WI38 (cell line): ENCODE data around the gene FLAD1.

Source experiments
- H3K4me3 ChIP-seq: 2 replicates; pipeline ENCODE4 v1.5.1; 2011; ENCODE audit warnings: low read depth, mild to moderate bottlenecking, control low read depth, low read length
- TF ChIP-seq, protein P1 (sequence below): IDR thresholded peaks from 2 replicates; pipeline ENCODE4 v1.5.1; 2012; ENCODE audit warnings: low read depth, mild to moderate bottlenecking, control low read depth, low read length

Gene FLAD1

DNA sequence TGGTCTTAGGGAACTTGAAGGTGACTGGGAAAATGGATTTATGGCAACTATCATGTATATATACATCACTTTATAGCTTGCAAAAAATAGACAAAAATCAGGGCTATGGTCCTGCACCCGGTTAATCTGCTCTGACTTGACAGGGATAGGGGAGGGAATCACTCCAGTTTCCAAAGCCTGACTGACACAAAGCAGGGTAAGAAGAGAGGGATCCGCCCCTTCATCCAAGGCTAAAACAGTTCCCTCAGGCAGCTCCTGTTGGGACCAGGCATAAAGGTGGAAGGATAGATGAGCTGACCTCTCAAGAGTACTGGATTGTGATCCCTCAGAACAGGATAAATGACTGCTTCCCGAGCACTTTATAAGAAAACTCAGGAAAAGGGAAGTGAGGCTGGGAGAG, 28.6 kb upstream of the FLAD1 start:
- TF ChIP-seq, protein P1, sequence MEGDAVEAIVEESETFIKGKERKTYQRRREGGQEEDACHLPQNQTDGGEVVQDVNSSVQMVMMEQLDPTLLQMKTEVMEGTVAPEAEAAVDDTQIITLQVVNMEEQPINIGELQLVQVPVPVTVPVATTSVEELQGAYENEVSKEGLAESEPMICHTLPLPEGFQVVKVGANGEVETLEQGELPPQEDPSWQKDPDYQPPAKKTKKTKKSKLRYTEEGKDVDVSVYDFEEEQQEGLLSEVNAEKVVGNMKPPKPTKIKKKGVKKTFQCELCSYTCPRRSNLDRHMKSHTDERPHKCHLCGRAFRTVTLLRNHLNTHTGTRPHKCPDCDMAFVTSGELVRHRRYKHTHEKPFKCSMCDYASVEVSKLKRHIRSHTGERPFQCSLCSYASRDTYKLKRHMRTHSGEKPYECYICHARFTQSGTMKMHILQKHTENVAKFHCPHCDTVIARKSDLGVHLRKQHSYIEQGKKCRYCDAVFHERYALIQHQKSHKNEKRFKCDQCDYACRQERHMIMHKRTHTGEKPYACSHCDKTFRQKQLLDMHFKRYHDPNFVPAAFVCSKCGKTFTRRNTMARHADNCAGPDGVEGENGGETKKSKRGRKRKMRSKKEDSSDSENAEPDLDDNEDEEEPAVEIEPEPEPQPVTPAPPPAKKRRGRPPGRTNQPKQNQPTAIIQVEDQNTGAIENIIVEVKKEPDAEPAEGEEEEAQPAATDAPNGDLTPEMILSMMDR: no peak
- peak overlapping the region; percentile 67; the same call in 1 of the 2 replicates for H3K4me3 ChIP-seq

DNA sequence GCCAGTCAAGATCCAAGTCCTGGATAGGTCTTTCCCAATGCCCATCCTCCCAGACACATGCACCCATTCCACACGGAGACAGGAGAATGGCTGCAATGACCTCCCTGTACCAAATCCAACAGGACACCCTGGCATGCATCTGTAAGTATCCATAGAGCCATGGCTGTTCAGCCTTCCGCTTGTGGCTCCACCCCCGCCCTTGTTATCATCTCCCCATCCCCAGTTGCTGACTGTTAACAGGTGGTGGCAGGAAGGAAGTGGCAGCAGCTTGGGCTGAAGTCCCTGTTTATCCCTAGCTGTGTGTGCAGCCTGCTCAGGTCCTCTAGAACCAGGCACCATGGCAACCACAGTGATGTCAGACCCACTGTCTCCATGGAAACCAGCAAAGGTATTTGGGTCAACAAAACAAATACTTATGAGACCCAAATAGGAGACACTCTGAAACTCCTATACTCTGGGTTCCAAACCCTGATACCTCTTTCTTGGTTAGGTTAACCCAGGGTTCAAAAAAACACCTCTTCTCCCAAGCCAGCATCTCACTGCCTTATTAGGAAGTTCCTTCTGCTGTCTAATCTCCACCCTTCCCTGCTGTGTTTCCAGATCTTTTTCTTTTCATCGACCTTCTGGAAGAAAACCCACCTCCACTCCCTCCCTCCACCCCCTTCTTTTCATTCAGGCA, 28.0 kb upstream of the FLAD1 start:
- TF ChIP-seq, protein P1: no peak
- H3K4me3 ChIP-seq: peak overlapping the region; percentile 67

DNA sequence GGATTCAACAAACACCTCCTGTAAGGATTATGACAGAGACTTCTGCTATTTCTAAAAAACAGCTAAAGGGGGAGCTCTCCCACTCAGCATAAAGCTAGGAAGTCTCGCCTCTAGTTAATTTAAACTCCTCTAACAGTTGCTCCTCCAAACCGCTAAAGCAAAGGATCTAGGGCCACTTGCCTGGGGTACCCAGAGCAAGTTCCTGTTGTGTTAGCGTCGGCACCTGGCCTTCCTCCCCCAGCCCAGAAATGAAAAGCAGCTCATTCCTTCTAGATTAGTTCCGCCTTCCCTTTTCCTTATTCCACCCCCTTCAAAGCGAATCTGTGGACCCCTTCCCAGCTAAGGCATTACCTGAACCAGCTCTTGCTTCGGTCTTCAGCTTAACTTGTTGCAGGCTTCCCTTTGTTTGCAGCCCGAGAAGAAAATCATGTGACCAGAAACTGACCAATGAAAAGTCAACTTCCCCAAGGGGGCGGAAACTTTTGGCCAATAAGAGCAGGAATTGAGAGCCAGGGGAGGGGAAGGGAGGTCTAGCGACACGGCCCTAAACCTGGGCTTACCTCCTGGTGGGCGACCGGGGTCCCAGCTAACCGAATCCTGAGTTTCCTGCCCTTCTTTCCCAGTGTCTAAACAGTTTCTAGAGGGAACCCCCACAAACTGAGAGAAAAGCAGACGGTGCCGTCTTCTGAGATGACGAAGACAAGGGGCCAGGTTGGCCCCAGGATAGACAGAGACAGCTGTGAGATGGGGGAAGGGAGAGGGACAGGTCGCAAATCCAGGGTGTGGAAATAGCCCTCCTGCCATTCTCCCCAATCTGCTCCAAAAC, 27.2 kb upstream of the FLAD1 start, which contains the start of gene PBXIP1:
Gene PBXIP1 (minus strand): TSS at position 382 of the 826 bp plus-strand sequence. CDS start 2,378 bp downstream, outside the sequence.
- peak within 1 kb of the TSS; percentile 67 for H3K4me3 ChIP-seq
- TF ChIP-seq, protein P1: no peak

DNA sequence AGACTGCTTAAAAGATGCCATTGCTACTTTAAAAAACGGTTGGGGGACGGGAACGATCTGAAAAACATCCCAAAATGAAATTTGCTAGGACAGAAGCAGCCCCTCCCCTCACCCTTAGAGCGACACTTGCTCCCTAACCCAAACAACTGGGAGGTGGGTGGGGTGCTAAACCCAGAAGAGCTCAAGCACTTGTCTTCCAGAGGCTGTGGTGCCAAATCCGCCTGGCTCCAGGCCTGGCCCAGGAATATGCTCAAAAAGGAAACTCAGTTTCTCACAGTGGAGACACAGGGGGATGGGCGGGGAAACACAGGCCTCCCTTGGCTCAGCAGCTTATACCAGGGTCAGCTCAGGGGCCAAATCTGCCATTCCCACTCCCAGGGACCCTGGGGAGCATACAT, 26.6 kb upstream of the FLAD1 start:
- TF ChIP-seq, protein P1: no peak
- H3K4me3 ChIP-seq: peak overlapping the region; percentile 67

DNA sequence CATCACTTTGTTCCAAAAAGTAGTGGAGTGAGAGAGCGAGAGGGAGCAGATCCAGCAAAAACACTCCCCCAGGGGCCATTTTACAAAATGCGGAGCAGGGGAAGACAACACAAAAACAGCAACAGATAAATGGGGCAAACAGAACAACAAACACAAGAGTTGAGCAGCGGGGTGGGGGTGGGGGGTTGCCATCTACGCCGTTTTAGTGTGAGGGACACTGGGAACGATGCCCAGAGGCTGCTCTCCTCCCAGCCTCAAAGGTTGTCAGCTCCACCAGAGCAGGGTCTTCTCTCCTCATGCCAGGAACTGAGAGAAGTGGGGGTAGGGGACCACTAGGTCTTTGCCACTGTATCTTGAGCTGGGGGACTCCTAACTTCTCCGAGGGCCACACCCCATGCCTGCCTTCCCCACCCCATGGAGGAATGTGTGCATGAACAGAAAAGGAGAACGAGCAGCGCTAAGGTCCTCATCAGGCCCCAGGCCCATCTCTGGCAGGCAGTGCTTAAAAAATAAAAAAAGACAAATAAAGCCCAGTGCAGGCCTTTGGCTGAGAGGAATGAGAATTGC, 26.0 kb upstream of the FLAD1 start:
- no peak overlapping the region for H3K4me3 ChIP-seq
- TF ChIP-seq, protein P1: no peak

DNA sequence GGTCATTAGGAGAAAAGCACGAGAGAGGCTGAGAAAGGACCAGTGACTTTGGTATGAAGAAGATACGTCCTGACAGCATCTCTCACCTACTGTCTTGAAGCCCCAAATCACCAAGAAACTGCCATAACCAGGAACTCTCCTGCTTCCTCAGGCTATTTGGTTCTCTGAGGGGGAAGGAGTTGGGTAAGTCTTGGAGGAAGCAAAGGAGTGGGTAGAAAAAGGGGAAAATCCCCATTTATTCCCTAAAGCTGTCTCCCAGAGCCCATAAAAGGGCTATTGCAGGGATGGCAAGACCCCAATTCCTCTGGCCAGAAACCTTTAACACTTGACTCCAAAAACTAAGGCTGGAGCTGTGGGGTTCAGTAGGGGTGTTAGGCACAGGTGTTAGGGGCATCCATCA, 25.1 kb upstream of the FLAD1 start:
- no peak overlapping the region for H3K4me3 ChIP-seq
- TF ChIP-seq, protein P1: no peak
